Body of pancreas (tissue), 4 donors: Measurements from ENCODE around the gene PLCG2.

ENCODE experiments used
- POLR2A ChIP-seq, 3 donors: fragments of 450-650 bp; IDR thresholded peaks; one replicate each; pipeline ENCODE4 v1.6.1; 2016; ENCODE audit warnings: antibody characterized with exemption in 3 of 3, mild to moderate bottlenecking in 2 of 3
- TF ChIP-seq, protein P1 (sequence below), 7 experiments: fragments of 450-650 bp in 4 of 7; fragments of 200-600 bp in 3 of 7; sonication (generic) in 3 of 7; IDR thresholded peaks; one replicate each; pipeline ENCODE4 v1.5.1; 2016 to 2019; ENCODE audit warnings: antibody characterized with exemption in 7 of 7

DNA sequence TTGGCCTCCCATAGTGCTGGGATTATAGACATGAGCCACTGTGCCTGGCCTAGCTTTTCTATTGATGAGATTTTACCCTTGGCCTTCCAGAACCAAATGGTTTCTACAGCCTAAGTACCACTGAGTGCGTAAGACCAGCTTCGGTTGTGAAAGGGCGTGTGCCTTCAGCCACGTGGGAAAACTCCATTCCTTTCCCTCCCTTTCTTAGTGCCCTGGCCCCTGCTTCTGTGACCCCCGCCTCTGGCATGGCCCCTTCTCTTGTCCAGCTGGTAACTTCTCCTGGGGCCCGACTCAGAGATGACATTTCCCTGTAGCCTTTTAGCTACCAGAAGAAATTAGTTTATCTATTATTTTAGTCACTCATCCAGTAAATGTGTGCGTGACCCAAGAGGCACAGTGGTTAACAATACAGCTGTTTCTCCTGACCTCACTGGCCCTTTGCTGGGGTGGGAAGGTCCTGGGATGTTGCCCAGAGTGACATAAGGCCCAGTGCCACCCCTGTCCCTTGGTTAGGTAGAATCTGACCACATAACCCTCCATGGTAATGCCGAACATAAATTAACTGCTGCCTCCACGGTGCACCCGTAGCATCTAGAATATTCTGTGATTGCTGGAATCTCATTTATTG, 97.3 kb downstream of the PLCG2 start:
- TF ChIP-seq, protein P1, sequence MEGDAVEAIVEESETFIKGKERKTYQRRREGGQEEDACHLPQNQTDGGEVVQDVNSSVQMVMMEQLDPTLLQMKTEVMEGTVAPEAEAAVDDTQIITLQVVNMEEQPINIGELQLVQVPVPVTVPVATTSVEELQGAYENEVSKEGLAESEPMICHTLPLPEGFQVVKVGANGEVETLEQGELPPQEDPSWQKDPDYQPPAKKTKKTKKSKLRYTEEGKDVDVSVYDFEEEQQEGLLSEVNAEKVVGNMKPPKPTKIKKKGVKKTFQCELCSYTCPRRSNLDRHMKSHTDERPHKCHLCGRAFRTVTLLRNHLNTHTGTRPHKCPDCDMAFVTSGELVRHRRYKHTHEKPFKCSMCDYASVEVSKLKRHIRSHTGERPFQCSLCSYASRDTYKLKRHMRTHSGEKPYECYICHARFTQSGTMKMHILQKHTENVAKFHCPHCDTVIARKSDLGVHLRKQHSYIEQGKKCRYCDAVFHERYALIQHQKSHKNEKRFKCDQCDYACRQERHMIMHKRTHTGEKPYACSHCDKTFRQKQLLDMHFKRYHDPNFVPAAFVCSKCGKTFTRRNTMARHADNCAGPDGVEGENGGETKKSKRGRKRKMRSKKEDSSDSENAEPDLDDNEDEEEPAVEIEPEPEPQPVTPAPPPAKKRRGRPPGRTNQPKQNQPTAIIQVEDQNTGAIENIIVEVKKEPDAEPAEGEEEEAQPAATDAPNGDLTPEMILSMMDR (IDR thresholded peaks at IDR 0.05): no peak
- no peak for TF ChIP-seq POLR2A (IDR thresholded peaks at IDR 0.05)
